ENCODE data around the gene PTPRM. TPM values are rescaled to one million over a fixed set of nuclear protein-coding genes. Genes with fewer than 3 reads are reported as not detected.

Gene PTPRM
- total and polyA plus RNA-seq, 2 of the 4 experiments (the other 2 are of a cell fraction), result 28.3 to 51.2 TPM

- ChIA-PET POLR2A (ENCODE audit: unreplicated experiment) (interaction anchor here (0.6 kb wide), 1 partner anchor 16 kb away, joined by 3 read pairs; no protein-coding TSS in a partner anchor), CTCF (interaction anchor here (0.6 kb wide), 1 partner anchor 22 kb away, joined by 4 read pairs; no protein-coding TSS in a partner anchor)
- no peak overlapping the region for H3K23ac ChIP-seq (ENCODE audit: low read depth, low read length)
- H4K5ac ChIP-seq (ENCODE audit: low read depth, low read length), result no peak overlapping the region
- H2AFZ ChIP-seq (replicated peaks; ENCODE audit: low read length, poor library complexity), result no peak overlapping the region
- no peak overlapping the region for H3K9ac ChIP-seq (ENCODE audit: low read depth, low read length)
- no peak overlapping the region for H3K18ac ChIP-seq (ENCODE audit: low read depth, low read length)
- no TSS peak for BruUV-seq (replicated peaks)
- no peak overlapping the region for H3K4me3 ChIP-seq (ENCODE audit: insufficient read depth, low read depth, low read length)
- H3K9me1 ChIP-seq (ENCODE audit: insufficient read depth, low read length), result peaks cover 2% of the 10 kb centered on the region; the same call in 1 of the 2 replicates
- dilution Hi-C loops (cut with HindIII; ENCODE audit: low sequenced_read_pairs, unreplicated experiment), result no loop called here
- H3K4ac ChIP-seq (ENCODE audit: low read depth, low read length), result no peak overlapping the region
- H2BK120ac ChIP-seq (ENCODE audit: low read depth, low read length), result no peak overlapping the region
- no peak overlapping the region for H4K8ac ChIP-seq (ENCODE audit: low read depth in 2 of 2, low read length in 2 of 2)
- ATAC-seq (ENCODE audit: low read depth) (no peak), DNase-seq (peak; percentile 32)
- no peak overlapping the region for H2BK20ac ChIP-seq (ENCODE audit: low read depth, low read length)
- peaks cover 15 to 23% of the 10 kb centered on the region in 2 experiments; a peak in 3 of 4 replicates for H3K79me1 ChIP-seq (ENCODE audit: low read depth in 1 of 2, low read length in 2 of 2)
- no peaks in the 10 kb centered on the region for H3K9me3 ChIP-seq (ENCODE audit: control insufficient read depth, insufficient read depth, low read length)
- no peaks in the 10 kb centered on the region; the same call in 1 of the 2 replicates for H4K20me1 ChIP-seq (ENCODE audit: insufficient read depth, low read length)
- no peak overlapping the region for H4K91ac ChIP-seq (ENCODE audit: insufficient read depth, low read depth, low read length)
- no CpG with 5 or more reads among the region's 1 CpG for whole genome bisulfite sequencing, 2 experiments (ENCODE audit: extremely low coverage in 2 of 2, insufficient read length in 1 of 2)
- TF ChIP-seq CEBPB (IDR thresholded peaks at IDR 0.05; ENCODE audit: low read depth, low read length), result no peak
- no peak for TF ChIP-seq NFE2L2 (IDR thresholded peaks at IDR 0.05; ENCODE audit: low read depth, low read length)
- no peak for TF ChIP-seq CTCF (conservative IDR thresholded peaks at IDR 0.05; ENCODE audit: low read depth, low read length)
- TF ChIP-seq CHD1 (IDR thresholded peaks at IDR 0.05; ENCODE audit: low read depth, low read length), result no peak
- no peak for TF ChIP-seq SMC3 (IDR thresholded peaks at IDR 0.05; ENCODE audit: low read depth, low read length)
- no peak for TF ChIP-seq BHLHE40 (IDR thresholded peaks at IDR 0.05; ENCODE audit: low read depth, low read length)
- no peak for TF ChIP-seq MAFK (IDR thresholded peaks at IDR 0.05; ENCODE audit: low read depth, low read length)
- no peak for TF ChIP-seq MAZ (IDR thresholded peaks at IDR 0.05; ENCODE audit: borderline replicate concordance, low read depth, low read length)
- no peak for TF ChIP-seq POLR2A (IDR thresholded peaks at IDR 0.05; ENCODE audit: low read depth, low read length)
- TF ChIP-seq RFX5 (IDR thresholded peaks at IDR 0.05; ENCODE audit: low read depth, low read length), result no peak
- no peak for TF ChIP-seq MXI1 (IDR thresholded peaks at IDR 0.05; ENCODE audit: borderline replicate concordance, low read depth, low read length)
- H2BK15ac ChIP-seq (ENCODE audit: low read depth, low read length), result no peak overlapping the region
- no peak overlapping the region for H2BK5ac ChIP-seq (ENCODE audit: low read depth, low read length, poor library complexity, severe bottlenecking)
- in situ Hi-C loops (cut with MboI; ENCODE audit: low sequenced_read_pairs), result no loop called here
- H2AK9ac ChIP-seq (replicated peaks; ENCODE audit: low read depth, low read length, poor library complexity), result no peak overlapping the region
- no peak overlapping the region for H3K56ac ChIP-seq (ENCODE audit: extremely low read depth, insufficient read depth, low read length)
- H3K27me3 ChIP-seq (ENCODE audit: control insufficient read depth, insufficient read depth, low read length), result no peaks in the 10 kb centered on the region
- H3K4me2 ChIP-seq (ENCODE audit: low read depth, low read length), result no peak overlapping the region
- peaks cover 6% of the 10 kb centered on the region for H3K4me1 ChIP-seq (ENCODE audit: control insufficient read depth, insufficient read depth, low read length)
- no peak overlapping the region for H3K27ac ChIP-seq (ENCODE audit: insufficient read depth, low read length)
- intact Hi-C loops (cut with micrococcal nuclease), result no loop called here
- H3K36me3 ChIP-seq (ENCODE audit: control insufficient read depth, insufficient read depth, low read length), result no peaks in the 10 kb centered on the region
- H3K14ac ChIP-seq (replicated peaks; ENCODE audit: low read depth, low read length), result no peak overlapping the region
- H2AK5ac ChIP-seq (ENCODE audit: low read depth, low read length), result no peak overlapping the region
These were observed 91.6 kb downstream of the PTPRM start for GRCh38 chr18:7658701-7659100.
